HEK293T (cell line): Measurements from ENCODE around the gene AP2A2.

Experiments
- BHLHE40 ChIP-seq: fragments of 450-650 bp; IDR thresholded peaks from 2 replicates; pipeline ENCODE4 v1.6.1; 2016; ENCODE audit warnings: mild to moderate bottlenecking, moderate library complexity, borderline replicate concordance
- ELF4 ChIP-seq: fragments of 450-650 bp; IDR thresholded peaks from 2 replicates; pipeline ENCODE4 v1.6.1; 2017; ENCODE audit warnings: antibody characterized with exemption
- FOXK2 ChIP-seq: fragments of 450-650 bp; IDR thresholded peaks from 2 replicates; pipeline ENCODE4 v1.6.1; 2016; ENCODE audit warnings: mild to moderate bottlenecking
- FOXM1 ChIP-seq: fragments of 450-650 bp; IDR thresholded peaks from 2 replicates; pipeline ENCODE4 v1.6.1; 2017; ENCODE audit warnings: mild to moderate bottlenecking, borderline replicate concordance
- HDGF ChIP-seq: fragments of 450-650 bp; IDR thresholded peaks from 2 replicates; pipeline ENCODE4 v1.6.1; 2017; ENCODE audit warnings: antibody characterized with exemption, borderline replicate concordance
- L3MBTL2 ChIP-seq: fragments of 450-650 bp; conservative IDR thresholded peaks from 2 replicates; pipeline ENCODE4 v1.6.1; 2016; ENCODE audit warnings: mild to moderate bottlenecking
- LEF1 ChIP-seq: fragments of 450-650 bp; IDR thresholded peaks from 2 replicates; pipeline ENCODE4 v1.6.1; 2017; ENCODE audit warnings: mild to moderate bottlenecking, borderline replicate concordance
- NFRKB ChIP-seq: fragments of 450-650 bp; IDR thresholded peaks from 2 replicates; pipeline ENCODE4 v1.6.1; 2016; ENCODE audit warnings: mild to moderate bottlenecking, moderate library complexity
- SP1 ChIP-seq: fragments of 450-650 bp; IDR thresholded peaks from 2 replicates; pipeline ENCODE4 v1.6.1; 2017
- TARDBP ChIP-seq: fragments of 450-650 bp; IDR thresholded peaks from 2 replicates; pipeline ENCODE4 v1.6.1; 2016
- ZNF384 ChIP-seq: fragments of 450-650 bp; IDR thresholded peaks from 2 replicates; pipeline ENCODE4 v1.6.1; 2016

DNA sequence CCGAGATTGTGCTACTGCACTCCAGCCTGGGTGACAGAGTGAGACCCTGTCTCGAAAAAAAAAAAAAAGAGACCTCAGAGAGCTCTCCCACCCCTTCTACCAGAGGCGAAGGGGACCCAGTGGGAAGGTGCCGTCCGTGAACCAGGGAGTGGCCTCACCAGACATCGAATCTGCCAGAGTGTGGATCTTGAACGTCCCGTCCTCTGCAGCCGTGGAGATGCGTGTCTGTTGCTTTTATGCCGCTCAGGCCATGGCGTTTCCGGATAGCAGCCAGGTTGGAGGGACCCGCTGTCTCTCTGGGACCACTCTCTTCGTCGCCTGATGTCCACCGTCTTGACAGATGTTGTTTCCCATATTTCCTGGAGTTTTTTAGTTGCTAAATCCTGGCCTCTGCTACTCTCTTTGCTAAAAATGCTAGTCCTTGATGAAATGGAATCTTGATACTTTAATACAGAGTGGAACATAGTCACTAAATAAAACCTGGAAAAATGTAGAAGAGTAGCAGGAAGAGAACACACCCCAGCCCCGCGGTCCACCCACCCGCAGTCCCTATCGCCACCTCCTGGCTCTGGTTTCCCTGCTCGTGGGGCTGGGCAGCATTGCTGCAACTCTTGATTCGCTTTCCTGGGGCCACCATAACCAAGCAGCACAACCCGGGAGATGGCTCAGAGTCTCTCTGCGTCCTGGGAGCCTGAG lies 122.9 kb downstream of the AP2A2 start:
- TF ChIP-seq FOXM1 (no peak), LEF1 (no peak), BHLHE40 (no peak), FOXK2 (no peak), L3MBTL2 (no peak), ZNF384 (no peak), SP1 (no peak), TARDBP (no peak), ELF4 (no peak), HDGF (no peak), NFRKB (no peak)
